HG02678 (cell line): ENCODE measurements around the gene LRRC7.

Experiments
- ATAC-seq: cut with Tn5 transposase; IDR thresholded peaks from one replicate; pipeline ENCODE4 v1.9.1; 2021; ENCODE audit warnings: mild to moderate bottlenecking, moderate library complexity; ENCODE audit not compliant: unreplicated experiment

The LRRC7 gene

DNA sequence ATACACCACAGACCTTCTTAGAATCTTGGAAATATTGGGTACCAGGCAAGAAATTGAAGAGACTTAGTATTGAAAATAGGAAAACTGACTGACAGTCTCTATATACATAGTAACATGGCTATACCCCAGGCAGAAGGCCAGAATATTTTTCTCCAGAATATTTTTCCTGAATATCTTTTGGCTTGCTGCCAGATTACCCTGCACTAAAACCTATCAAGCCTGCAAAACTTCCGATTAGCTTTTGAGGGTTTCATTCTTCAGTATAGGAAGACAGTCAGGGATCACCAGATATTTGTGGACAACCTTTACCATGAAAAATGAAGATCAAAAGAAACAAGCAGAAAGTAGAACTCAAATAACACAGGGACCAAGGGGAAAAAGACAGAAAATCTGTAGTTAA is 187.9 kb downstream of the LRRC7 start:
- ATAC-seq, result no peak

DNA sequence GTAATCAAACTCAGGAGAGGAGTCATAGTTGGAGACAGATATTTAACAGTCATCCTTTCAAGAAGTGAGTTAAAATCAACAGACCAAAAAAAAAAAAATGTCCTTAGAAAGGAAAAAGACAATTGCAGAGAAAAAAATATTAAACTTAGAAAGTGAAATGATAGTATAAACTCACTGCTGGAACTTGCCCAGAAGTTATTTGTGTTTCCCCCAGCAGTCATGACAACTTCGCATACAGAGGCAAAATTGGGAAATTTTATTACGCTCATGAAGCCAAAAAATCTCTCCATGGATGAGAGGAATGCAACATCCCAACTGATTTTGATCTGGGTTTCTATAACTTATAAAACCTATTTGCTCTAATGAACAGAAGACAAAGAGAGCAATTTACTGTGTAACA is 198.2 kb downstream of the LRRC7 start:
- no peak for ATAC-seq

DNA sequence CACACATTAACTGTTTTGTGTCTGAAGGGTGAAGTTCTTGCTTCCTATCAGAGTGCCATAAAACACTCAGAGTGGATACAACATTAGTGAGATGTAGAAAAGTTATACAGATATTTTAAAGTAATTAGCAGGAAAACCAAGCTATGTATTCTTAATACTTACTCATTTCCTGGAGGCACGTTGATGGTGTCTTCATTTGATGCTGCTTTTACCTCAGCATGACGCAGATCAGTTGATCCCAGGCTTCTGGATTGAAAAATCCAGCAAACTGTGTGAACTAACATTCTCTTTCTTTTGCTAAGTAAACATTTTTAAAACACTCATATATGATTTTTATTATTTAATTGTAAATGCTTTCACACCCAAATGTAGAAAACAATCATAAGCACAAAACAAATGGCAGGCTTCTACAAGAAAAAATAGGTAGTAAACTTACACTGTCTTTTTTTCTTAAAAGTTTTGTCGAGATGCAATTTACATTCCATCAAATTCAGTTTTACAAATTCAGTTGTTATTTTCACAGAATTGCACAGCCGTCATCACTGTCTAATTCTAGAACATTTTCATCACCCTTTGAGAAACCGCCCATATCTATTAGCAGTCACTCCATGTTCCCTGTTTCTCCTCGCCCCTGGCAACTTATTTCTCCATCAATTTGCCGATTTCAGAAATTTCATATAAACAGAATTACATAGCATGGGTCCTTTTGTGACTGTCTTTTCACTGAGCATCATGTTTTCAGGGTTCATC is 198.9 kb downstream of the LRRC7 start:
- no peak for ATAC-seq

DNA sequence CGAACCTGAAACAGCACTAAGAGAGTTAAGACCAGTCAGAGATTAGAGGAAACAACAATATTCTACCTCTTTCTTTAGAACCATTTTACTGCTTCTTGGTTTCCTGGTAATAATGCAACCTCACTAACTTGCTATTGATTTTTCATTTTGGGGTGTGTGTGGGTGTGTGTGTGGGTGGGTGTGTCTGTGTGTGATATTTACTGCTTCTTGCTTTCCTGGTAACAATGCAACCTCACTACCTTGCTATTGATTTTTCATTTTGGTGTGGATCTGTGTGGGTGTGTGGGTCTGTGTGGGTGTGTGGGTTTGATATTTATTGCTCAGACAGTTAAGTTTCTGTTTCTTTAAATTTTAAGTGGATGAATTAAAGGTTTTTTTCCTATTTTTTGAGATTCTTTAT is 208.8 kb downstream of the LRRC7 start:
- ATAC-seq, result no peak

DNA sequence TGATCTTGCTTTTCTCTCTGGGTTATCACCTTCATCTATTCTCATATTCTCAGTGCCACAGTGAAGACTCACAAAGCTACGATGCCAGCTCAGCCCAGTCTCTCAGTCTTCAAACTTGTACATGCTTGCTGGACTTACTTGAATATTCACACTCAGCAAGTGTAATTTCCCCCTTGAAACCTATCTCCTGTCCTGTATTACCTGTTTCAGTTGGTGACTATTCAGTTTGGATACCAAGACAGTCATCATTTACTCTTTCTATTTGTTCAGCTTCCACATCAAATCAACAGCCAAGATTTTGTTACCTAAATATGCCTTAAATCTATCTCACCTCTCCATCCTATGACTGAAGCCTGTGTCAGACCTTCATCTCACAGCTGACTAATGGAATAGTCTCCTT is 209.7 kb downstream of the LRRC7 start:
- ATAC-seq, result no peak

DNA sequence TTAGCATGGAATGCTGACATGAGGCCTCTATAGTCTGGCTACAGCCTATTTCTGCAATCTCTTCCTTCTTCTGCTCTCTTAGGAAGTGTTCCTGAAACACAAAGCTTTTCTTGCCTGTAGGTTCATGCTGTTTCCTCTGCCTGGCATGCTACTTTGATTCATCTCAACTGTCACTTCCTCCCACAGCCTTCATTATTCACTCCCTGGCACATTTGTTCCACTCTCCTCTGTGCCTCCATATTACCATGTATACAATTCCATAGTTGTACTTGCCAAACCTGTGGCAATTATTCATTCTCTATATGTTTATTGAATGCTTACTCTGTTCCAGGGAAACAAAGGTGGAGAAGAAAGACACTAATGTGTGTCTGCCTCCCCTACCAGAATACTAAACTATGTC is 210.2 kb downstream of the LRRC7 start:
- ATAC-seq, result no peak

DNA sequence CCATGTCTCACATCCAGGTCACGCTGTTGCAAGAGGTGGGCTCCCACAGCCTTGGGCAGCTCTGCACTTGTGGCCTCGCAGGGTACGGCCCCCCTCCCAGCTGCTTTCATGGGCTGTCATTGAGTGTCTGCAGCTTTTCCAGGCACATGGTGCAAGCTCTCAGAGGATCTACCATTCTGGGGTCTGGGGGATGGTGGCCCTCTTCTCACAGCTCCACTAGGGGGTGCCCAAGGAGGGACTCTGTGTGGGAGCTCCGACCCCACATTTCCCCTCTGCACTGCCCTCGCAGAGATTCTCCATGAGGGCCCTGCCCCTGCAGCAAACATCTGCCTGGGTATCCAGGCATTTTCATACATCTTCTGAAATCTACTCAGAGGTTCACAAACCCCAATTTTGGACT is 219.4 kb downstream of the LRRC7 start:
- no peak for ATAC-seq

DNA sequence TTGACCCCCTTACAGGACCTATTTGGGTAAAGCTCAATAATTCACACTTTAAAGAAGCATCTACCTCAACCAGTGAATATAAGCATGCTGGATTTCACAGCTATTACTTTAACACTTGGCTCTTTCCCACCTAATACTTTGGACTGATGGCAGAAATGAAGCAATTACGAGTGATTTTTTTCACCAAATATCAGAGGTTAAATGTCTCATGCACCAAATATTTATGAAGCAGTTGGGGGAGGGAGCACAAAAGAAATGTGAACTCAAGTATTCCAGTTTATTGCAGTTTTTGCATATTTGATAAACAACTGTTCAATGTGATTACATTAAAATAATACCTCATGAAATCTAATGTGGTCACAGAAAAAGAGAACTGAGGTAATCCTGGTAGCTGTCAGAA is 223.6 kb downstream of the LRRC7 start:
- ATAC-seq, result no peak

DNA sequence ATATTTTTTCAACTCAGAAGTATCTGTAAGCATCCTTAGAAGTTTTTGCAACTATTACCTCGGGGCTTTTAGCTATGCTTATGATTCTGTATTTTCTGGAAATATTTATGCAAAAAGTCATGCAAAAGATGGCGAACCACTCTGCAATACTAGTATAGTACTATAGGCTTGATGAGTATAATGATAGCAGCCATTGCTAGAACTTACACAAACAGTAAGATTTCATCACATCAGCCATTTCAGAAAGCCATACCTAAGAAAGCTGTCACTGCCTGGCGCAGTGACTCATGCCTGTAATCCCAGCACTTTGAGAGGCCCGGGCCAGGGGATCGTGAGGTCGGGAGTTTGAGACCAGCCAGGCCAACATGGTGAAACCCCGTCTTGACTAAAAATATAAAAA is 227.1 kb downstream of the LRRC7 start:
- ATAC-seq, result no peak

DNA sequence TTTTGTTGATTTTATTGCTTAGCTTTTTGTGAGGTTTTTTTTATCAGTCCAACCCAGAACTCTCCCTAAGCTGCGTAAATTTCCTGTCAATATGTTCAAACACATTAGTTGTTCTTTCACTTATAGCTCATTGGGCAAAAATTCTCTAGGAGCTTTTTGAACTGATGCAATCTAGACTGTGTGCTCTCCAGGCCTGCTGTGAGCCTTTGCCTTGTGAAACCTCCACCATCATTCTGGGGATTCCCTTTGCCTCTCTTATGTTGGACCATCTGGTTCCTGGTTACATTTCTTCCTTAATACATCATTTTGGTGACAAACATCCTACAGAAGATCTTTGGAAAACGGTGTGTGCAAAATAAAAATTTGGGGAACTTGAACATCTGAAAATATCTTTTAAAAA is 247.2 kb downstream of the LRRC7 start:
- ATAC-seq, result no peak

DNA sequence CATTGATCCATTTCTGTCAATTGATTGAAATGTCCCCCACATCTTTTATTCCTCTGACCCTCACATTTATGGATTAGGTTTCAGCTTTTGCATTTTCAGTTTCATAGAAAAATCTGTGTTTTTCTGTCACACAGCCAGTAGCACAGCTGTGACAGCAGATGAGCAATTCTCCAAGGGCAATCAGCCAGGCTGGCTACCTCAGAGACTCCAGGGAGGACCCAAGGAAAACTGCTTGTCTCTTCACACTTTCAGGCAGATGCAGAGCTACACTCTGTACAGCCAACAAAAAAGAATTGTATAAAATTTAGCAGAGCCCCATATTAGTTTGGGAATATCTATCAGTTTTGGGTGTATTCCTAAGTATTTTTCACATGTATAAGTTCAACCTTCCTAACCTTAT is 257.2 kb downstream of the LRRC7 start:
- ATAC-seq, result no peak

DNA sequence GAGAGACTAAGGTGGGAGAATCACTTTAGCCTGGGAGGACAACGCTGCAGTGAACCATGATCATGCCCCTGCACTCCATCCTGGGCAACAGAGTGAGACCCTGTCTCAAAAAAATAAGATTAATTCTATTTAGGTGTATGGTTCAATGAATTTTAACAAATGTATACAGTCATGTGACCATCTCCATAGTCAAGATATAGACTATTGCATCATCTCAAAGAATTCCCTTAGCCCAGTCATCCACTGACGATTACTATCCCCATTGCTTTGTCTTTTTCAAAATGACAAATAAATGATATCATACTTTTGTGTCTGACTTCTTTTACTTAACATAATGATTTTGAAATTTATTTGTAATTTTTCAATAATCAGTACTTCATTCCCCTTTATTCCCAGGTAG is 260.0 kb downstream of the LRRC7 start:
- no peak for ATAC-seq

DNA sequence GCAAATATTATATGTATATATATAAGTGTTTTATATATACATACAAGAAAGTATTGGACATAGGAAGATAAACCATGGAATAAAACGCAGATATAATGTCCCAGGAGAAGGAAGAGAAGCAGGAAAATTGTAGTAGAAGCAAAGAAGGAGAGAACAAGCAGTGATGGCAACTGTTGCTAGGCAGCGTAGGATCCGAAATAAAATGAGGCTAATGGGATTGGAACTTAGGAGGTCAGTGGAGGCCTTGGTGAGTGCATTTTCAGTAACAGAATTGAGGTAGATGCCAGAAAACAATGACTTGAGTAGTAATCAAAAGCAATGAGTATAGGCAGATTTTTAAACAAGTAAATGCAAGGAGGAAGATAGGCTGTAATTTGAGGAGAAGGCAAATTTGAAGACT is 265.8 kb downstream of the LRRC7 start:
- ATAC-seq, result no peak

DNA sequence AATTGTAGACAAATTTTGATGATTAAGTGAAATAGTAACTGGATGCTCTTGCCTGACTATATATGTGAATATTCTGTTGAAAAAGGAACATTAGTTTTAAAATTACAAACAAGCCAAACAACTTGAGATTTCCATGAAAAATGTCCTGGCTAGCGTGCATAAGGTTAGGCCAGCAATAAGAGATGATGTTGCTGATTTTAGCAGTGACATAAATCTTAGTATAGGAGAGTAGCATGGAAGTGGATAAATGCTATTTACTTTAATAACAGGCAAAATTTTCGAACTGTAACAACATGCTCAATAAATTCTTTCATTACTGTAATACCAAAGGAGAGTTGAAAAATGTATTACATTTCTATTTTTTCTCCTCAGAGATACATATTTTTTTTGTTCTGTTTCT is 266.6 kb downstream of the LRRC7 start:
- ATAC-seq, result no peak

DNA sequence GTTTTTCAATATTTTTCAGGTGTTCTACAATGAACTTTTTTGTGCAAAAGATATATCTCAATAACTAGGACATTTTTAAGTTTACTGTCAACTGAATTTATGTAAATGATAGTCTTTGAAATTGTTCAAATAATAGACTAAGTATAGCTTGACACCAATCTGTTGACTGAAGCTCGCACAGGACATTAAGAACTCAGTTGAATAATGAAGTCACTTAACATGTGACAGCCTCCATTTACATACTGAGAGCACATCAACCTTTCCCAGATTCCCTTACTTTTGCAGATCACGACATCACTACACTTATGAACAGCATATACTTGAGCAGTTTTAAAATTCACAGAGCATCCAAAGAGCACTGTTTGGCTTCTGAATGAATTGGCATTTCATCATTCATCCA is 268.2 kb downstream of the LRRC7 start:
- ATAC-seq, result no peak

DNA sequence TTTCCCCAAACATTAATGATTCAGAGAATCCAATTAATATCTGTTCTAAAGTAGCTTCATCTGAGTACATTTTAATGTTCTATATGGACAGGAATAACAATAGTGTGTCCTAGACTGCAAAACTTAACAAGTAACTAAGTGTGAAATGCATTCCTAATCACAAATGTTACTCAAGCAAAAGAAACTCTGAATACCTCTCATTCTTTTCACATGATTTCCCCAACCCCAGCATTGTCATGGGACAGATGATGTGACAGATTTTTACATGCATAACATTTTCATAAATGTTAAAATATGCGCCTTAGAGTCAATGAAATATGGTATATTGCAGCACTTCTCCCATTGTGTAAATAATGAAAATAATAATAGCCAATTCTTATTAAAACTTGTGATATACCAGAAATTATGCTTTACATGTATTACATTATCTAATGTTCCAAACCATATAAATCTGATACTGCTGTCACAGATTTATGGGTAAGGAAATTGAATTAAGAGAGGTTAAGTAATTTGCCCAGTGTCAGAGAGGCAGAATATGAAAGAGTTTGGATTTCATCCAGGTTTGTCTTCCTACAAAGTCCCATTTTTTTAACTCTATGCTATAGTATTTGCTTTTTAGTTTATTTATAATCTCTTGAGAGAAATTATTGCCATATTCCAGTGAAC is 269.4 kb downstream of the LRRC7 start:
- ATAC-seq, result no peak

DNA sequence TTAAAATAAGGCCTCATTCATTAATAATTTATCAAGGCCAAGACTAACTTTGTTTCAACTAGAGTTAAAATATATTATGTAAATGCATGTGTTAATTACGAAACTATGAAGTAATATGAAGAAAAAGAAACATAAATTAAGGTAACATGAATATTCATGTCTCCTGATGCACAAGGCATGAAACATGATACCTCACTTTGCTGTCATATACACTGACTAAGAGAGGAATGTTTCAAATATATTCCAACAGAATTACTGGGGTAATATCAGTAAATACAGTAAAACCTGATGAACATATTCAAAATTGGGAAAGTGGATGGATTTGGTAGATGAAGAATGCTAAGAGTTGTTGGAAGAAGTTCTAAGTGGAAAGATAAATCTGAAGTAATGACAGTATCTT is 274.6 kb downstream of the LRRC7 start:
- ATAC-seq, result no peak

DNA sequence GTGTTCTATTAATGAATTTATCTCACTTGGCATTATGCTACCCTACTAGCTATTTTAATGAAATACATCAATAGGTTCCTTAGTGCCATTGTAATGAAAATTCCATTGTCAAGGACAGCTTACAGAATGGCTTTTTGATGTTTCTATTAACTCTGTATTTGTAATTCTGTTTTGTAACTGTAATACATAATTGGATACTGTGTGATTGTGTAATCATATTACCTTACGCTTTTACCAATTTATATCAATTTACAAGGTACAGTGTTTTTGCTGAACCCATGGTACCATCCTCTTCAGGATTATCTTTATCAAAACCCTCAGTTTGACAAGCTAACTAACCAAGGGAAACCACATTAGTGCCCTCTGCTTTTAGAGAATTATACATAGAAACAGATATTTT is 277.9 kb downstream of the LRRC7 start:
- ATAC-seq, result no peak

DNA sequence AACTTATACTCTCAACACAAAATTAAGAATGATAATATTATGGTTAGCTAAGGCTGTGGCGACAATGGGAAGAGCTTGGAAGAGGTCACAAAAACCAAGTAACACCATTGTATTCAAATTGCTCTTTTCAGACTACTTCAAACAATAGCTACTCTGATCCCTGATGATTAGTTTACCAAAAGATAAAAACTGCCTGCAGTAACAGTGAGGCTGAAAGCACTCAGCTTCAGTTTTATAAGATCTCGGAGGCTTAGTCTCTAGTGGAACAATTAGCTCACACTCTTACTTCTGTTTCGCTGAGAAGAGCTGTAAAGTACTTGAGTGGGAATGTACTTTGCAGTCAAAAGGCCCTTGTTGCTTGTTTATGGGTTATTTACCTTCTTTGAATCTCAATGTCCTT is 278.5 kb downstream of the LRRC7 start:
- no peak for ATAC-seq

DNA sequence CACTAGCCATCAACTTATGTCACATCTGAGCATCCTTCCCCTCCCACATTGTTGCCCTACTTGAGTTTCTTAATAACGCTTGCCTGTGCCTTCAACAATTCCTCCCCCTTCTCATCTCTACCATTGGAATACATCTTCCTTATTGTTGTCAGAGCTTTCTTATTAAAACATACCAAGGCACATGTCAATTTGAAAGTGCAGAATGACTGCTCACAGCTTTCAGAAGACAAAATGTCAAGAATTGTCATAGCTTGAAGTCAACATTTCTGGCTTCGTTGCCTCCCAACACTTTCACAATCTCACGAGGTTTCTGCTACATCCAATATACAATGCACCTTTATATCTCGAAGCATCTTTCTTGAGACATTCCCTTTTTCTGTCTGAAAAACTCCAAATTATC is 279.9 kb downstream of the LRRC7 start:
- no peak for ATAC-seq

DNA sequence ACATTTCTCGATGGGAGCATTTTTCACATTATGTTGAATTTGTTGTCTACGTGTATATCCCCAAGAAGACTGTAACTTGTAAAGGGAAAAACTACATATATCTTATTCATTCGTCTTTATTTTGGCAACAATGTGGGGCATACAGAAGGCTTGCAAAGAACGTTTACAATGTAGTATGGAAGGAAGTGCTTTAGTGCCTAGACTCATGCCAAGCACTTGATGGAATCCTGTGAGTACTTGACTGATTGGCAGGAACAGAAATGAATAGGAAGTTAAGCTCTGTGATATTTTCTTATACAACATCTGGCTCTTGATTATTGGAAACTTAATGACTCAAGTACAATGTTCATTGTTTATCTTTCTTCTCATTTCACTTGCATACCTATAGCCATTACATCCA is 284.4 kb downstream of the LRRC7 start:
- no peak for ATAC-seq

DNA sequence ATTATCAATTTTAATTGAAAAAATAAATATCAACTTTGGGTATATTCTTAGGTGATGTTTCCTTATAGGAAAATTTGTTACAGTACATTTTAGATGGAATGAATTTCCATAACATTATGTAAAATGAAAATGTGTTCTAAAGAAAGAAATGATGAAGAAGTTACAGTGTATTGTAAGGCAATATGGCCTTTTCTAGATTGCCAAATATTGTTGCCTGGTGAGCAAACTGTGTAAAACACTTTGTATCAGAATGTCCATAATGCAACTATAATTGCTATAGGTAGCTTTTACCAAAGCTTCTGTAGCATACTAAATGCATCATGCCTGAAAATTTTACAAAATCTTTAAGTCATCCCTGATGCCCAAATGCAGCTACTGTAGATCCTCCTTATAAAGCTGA is 285.0 kb downstream of the LRRC7 start:
- no peak for ATAC-seq

DNA sequence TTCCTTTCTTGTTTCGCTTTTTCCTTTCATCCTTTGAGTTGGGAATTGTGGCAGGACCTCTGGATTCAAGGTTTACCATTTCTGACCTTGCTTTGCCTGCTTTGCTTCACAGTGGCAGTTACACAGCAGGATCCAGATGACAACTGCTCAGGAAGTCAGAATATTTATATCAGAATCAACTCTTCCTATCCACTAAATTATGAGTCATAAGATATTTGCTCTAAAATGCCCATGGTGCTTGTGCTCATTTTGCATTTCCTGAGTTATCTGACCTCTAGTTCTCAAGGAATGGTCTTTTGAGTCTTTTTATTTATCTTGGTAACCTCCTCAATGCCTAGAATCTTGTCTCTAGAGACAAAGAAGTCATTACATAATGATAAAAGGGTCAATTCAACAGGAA is 290.8 kb downstream of the LRRC7 start:
- ATAC-seq, result no peak
